ENCODE results near the gene SERPINI1.

SERPINI1 gene

DNA sequence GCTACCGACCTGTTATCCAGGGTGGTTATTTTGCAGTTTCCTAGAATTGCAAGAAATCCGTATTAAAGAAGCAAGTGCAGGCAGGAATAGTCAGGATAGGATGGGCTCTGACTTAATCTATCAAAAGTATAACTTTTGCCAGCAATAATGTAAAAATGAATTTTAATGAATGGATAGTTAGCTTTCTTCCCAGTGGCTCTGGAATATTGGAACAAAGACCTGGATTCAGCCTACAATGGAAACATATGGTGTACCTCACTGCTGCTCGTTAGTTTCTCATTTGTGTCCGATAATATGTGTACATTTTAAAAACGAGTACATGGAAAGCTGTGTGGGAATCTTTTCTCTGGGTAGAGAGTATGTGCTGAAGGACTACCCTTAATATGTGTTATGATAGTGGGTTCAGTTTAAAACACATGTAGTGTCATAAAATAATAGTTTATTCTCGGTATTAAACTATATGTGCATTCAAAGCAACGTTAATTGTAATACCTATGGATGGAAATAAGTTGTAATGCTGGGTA is 805 bp downstream of the SERPINI1 start:
- no peak for DNase-seq

- DNase-seq, result no peak
Measured at GRCh38 chr3:167736997-167737396, 1.5 kb downstream of the SERPINI1 start.

DNA sequence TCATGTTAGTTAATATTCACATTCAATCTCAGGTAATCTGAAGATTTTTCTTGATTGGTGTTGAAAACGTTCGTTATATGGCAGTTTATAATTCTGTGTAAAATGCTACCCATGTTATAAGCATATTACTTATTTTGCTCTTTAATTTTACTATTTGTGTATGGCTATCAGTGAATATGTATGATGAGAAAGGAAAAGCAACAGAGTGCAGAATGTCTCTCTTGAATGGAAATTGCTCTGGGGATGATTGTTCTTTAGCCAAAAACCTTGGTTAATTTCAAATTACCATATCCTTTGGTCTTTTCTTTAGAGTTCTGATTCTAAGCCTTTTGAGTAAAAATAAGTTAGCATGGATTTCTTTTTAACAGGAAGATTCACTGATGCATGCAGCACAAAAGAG is 2.5 kb downstream of the SERPINI1 start:
- DNase-seq, result no peak

- DNase-seq, result no peak
Measured at GRCh38 chr3:167739190-167739810, 3.8 kb downstream of the SERPINI1 start.

- no peak for DNase-seq
Measured at GRCh38 chr3:167740961-167741587, 5.6 kb downstream of the SERPINI1 start.

- DNase-seq, result no peak
Measured at GRCh38 chr3:167742338-167742737, 6.8 kb downstream of the SERPINI1 start.

DNA sequence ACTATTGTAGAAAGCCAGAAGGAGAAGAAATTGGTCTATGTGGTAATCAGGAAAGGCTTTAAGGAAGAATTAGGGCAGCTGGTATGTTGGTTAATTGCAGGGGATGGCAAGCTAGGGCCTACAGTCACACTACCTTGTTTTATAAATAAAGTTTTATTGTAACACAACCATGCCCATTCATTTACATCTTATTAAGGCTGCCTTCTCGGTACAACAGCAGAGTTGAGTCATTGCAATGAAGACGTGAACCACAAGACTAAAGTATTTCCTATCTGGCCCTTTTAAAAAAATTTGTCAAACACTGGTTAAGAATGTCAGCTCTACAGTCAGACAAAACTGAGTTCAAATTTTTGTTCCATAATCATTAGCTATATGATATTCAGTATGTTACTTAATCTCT is 8.3 kb downstream of the SERPINI1 start:
- no peak for DNase-seq

GRCh38 chr3:167749209-167749608 is 13.7 kb downstream of the SERPINI1 start:
- no peak for DNase-seq

- no peak for DNase-seq
Measured at GRCh38 chr3:167749728-167750127, 14.2 kb downstream of the SERPINI1 start.

DNA sequence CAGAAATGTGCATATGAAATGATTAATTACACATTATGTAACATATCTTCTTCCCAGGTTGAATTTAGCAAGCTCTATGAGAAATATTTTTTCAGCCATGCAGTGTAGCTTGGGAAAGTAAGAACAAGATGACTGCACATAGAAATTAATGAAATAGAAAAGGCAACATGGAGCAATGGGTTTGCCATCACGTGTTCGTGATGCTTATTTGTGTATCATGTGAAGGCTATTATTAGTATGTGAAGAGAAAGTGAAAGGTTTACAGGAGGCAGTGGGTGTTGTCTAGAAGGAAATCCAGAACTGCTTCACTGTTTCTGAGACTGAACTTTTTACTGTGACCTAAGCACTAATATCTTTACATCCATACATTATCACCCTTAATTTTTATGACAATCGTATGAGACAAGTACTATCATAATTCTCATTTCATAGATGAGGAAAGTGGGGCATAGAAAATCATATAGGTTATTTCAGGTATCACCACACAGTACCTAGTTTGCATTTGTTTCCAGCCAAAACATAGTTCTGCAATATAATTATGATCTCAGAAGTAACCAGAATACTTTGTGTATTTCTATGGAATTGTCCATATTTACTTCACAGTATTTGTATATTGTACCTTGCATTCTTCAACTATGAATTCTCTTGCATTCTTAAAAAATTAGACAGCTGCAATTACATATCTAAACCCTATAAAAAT is 14.9 kb downstream of the SERPINI1 start:
- no peak for DNase-seq

DNA sequence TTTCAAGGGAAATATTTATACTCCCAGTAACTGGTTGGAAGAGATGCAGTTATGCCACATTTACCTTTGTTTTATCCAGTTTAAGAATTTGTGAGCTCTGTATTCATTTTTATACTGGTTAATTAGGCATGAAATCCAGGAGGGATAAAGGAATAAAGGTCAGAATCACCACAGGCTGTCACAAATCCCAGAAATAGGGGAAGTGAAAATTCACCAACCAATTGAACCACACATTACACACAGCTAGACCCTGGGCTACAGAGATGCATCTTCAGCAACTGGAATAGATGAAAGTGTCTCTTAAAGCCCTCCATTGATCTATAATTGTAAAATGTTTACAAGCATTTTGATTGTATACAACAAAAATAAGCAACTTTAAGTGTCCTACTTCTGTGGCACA is 18.5 kb downstream of the SERPINI1 start:
- DNase-seq, result no peak

DNA sequence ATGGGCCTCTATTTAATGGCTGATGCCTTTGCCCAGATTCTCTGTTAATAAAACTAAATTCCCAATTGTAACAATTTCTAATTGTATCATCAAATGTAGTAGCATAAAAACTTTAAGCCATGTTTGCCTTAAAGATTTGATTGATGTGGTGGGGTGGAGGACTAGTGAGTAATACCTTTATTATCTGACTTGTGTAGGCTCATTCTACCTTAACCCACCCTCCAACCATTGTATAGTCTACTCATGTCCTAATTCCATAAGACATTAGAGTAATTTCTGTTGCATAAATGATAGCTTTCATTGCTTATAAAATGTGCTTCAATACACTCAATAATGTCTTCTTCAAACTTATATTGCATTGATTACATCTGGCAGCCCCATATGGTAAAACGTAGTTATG is 25.8 kb downstream of the SERPINI1 start:
- DNase-seq, result no peak

- DNase-seq, result no peak
Measured at GRCh38 chr3:167762296-167762695, 26.8 kb downstream of the SERPINI1 start.

DNA sequence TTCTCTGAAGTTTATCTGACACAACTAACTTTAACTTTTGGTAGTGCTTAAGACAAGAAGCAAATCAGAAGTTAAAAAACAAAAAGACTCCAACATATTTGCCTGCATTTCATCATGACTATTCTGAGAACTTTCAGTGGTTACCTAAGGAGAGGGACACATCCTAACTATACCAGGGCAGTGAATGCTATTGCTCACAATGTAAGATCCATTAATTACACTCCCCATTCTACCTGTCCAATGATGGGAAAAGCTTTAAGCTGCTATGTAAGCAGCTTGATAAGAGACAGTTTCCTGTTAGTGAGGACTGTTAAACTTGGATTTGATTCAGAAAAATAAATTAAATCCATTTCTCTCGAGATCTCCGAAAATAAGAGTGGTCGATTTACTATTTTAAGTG is 37.5 kb downstream of the SERPINI1 start:
- no peak for DNase-seq

DNA sequence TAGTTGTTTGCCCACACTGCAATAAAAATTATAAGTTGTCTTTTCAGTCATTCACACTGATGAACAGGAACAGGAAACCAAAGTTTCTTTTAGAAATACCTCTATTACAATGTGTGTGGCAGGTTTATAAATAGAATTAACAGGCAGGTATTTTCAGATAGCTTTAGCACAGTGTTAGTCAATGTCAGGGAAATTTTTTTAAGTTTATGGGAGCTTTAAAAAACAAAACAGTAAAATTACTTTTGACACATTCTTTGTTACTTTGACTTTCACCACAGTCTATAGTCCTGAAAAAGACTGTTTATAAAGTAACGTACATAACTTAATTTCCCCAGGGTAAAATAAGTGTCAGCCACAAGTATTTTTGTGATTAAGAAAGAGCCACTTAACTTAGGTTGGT is 38.1 kb downstream of the SERPINI1 start:
- no peak for DNase-seq

GRCh38 chr3:167776066-167776685 is 40.7 kb downstream of the SERPINI1 start:
- no peak for DNase-seq

DNA sequence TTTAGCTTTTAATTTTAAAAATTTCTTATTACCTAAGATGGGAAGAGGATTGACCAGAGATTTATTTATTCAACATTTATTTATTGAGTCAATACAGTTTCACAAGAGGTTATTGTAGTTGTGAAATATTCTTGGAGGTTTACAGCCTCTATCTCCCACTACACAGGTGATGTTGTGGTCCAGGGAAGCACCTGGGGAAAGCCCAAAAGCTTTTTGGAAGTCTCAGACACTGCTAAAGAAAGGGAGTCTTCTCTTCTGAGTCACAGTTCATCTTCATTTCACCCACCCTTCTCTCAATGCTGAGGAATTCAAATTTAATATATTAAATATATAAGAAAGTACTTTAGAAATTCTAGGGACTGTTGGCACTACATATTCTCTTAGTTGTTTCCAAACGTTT is 41.8 kb downstream of the SERPINI1 start:
- no peak for DNase-seq

- DNase-seq, result no peak
Measured at GRCh38 chr3:167780214-167780883, 44.8 kb downstream of the SERPINI1 start.

DNA sequence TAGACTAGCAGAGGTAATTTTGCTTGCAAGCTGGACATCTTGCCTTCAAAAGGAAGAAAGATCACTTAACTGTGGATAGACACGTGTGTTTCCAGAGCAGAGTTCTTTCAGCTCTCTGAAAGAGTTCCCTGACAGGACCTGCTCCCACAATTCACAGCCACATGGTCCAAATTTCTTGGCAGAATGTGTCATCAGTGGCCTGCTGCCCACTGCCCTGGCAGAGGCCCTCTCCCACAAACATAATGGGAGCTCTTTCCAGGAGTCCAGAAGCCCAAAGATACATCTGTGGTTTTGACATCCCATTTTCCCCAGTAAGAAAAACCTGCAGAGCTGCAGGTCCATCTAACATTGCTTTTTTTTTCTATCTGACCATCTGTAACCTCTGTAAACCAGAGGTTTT is 48.3 kb downstream of the SERPINI1 start:
- DNase-seq, result no peak

GRCh38 chr3:167785790-167786189 is 50.3 kb downstream of the SERPINI1 start:
- no peak for DNase-seq

- no peak for DNase-seq
Measured at GRCh38 chr3:167787440-167787839, 51.9 kb downstream of the SERPINI1 start.

DNA sequence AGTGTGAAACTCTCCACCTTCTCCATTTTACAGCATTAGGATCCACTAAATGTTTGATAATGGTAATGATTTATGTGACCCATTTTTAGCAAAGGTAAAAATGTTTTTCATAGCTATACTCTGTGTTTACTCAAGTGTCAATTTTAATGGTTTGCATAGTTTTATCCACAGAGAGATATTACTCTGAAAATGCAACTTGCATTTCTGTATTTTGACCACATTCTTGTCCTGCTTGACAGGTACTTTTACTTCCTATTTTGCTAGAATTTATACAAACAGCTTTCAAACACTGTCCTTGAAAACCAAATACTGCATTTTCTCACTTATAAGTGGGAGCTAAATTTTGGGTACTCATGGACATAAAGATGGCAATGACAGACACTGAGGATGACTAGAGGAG is 62.9 kb downstream of the SERPINI1 start:
- no peak for DNase-seq

DNA sequence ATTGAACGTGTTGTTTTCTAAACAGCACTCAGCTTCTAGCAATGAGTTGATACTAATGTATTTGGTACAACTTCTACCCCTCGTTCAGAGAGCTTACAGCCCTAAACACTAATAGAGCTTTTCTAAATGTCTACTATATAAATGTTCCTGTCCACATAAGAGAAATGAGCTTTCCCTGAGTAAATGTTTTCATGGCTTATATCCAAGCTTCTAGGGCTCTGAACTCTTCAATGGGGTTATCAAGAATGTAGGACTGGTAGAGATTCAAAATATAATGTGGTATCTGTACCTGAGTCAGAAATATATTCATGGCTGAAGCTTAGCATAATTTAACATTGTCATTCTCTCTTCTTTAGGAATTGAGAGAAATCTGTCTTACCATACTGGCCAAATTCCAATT is 73.4 kb downstream of the SERPINI1 start:
- DNase-seq, result no peak

Measured in right forelimb (tissue), 1 donor.